Mesangial cell (primary cell): ENCODE data around the gene NKRF. TPM values are rescaled to one million over a fixed set of nuclear protein-coding genes. Genes with fewer than 3 reads are reported as not detected.

Source experiments
- total RNA-seq: library from RNA; depleted of rRNA; stranded (reverse); fragments of >200 nt; gene quantifications from 2 replicates; pipeline ENCODE4 v1.2.3, GENCODE V29; 2015

The NKRF gene
- total RNA-seq = 4.8 and 5.7 TPM in 2 replicates

GRCh38 chrX:119606280-119607017, at the start of gene NKRF:
Gene NKRF, minus strand, starts transcription at chrX:119606424.

DNA sequence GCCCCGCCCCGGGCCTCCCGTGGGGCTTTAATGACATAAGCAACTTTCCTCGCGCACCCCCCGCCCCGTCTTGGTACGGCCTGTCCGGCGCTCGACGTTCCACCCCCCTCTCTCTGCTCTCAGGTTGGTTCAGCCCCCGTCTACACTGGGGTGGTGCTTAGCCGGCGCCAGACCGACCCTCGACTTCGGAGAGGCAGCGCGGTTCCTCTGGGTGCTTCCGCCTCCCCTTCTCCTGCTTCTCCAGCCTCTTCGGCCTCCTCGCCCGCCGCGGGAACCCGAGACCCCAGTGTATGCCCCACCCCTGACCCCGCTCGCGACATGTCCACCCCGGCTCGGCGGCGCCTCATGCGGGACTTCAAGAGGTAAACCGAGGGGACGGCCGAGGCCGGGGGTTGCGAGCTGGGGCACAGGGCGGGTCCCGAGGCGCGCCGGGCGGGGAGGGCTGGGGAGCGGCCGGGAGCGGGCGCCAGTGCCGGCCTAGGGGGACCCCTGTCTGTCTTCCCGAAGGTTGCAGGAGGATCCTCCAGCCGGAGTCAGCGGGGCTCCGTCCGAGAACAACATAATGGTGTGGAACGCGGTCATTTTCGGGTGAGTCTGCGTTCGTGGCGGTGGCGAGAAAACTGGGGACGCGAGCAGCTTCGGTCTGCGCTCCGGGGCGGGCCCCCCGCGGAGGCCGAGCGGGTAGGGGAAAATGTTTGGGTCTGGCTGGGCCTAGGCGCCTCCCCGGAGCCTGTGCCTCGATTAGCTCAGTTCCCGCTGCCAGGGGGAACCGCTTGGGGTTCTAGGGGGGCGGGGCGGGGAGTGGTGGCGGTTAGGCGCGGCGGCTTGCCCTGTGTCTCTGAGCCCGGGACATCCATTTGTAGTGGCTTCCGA, 31.6 kb downstream of the NKRF start, which contains the start of gene UBE2A:
Gene UBE2A (plus strand): TSS at position 170 of the 873 bp plus-strand sequence. CDS start 149 bp downstream, at position 319.

DNA sequence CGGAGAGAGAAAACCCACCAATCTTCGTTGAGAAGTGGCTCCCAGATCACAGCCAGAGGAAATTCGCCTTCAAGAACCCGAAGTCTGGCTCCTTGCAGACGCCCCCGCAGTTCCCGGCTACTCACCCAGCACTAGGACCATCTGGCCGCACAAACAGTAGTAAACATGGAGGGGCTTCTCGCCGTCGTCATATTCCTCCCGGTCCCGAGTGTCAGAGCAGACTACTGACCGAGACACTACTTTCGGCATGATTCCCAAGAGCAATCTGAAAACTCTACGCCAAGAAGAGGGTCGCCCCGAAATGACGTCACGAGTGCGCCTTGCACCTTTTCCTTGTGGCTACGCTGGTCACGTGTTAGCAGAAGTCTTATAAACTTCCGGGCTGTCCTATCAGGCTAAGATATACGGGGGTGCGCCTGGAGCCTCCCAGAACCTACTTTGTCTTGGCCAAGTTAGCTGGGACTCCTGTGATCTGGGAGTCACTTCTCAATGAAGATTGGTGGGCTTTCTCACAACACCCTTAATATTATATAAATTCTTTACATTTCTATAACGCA, 41.0 kb downstream of the NKRF start, which contains the start of gene STEEP1:
Gene STEEP1 (minus strand): TSS at position 303 of the 557 bp plus-strand sequence. CDS start 54 bp downstream, at position 249.

Other genes starting within 250 kb of the NKRF start
- gene SLC25A43, start 207.1 kb downstream of the NKRF start, total RNA-seq = 12.5 and 14.8 TPM in 2 replicates
- gene SLC25A5, start 138.0 kb downstream of the NKRF start, total RNA-seq = 331 and 483 TPM in 2 replicates
- 18.1 and 20.4 TPM in 2 replicates for gene STEEP1, start 41.0 kb downstream of the NKRF start, total RNA-seq
- gene UBE2A, start 31.9 kb downstream of the NKRF start, total RNA-seq = 28.0 and 39.4 TPM in 2 replicates
- gene SEPTIN6, start 86.7 kb upstream of the NKRF start, total RNA-seq = 28.7 and 45.1 TPM in 2 replicates
- 0.38 TPM in 1 of 2 replicates, not detected in the other for gene SOWAHD, start 152.2 kb upstream of the NKRF start, total RNA-seq
- 2,602 and 2,975 TPM in 2 replicates for gene RPL39, start 185.2 kb upstream of the NKRF start, total RNA-seq
- gene UPF3B, start 246.5 kb upstream of the NKRF start, total RNA-seq = 0.76 and 0.98 TPM in 2 replicates